Left ventricle myocardium inferior (tissue), 1 donor: Measurements from ENCODE around the gene IGSF11. TPM values are rescaled to one million over a fixed set of nuclear protein-coding genes. Genes with fewer than 3 reads are reported as not detected.
"Not testable (repeated sequence)": the region's sequence is repeated elsewhere in the genome, so short reads cannot be mapped to it uniquely, and the experiment has no call there.

Experiments
- DNase-seq: peaks from one replicate; pipeline ENCODE4 v3.0.0-alpha.2; 2020
- H3K27ac ChIP-seq: fragments of 200-600 bp; replicated peaks from 2 replicates; pipeline ENCODE4 v1.8.0; 2021
- H3K27me3 ChIP-seq: fragments of 200-600 bp; 2 replicates; pipeline ENCODE4 v1.8.0; 2021; ENCODE audit warnings: low read depth
- H3K36me3 ChIP-seq: fragments of 200-600 bp; 2 replicates; pipeline ENCODE4 v1.8.0; 2021
- H3K4me1 ChIP-seq: fragments of 200-600 bp; 2 replicates; pipeline ENCODE4 v1.8.0; 2021
- H3K4me3 ChIP-seq: fragments of 200-600 bp; 2 replicates; pipeline ENCODE4 v1.8.0; 2021; ENCODE audit warnings: mild to moderate bottlenecking, moderate library complexity
- H3K9me3 ChIP-seq: fragments of 200-600 bp; replicated peaks from 2 replicates; pipeline ENCODE4 v1.8.0; 2021
- CTCF ChIP-seq: fragments of 200-600 bp; IDR thresholded peaks from 2 replicates; pipeline ENCODE4 v1.8.0; 2021; ENCODE audit warnings: antibody characterized with exemption, mild to moderate bottlenecking, borderline replicate concordance
- intact Hi-C: fragments of 100-400 bp; cut with micrococcal nuclease; formaldehyde crosslinking; loops from one replicate; pipeline ENCODE4 v1.11.0; 2022
- long read RNA-seq: library from polyadenylated mRNA; unstranded; transcript quantifications from one replicate; pipeline ENCODE4 v2.0.0, GENCODE V29; 2021
- total RNA-seq: library from RNA; stranded (reverse); fragmentation: NEBNext Ultra II Directional; extraction: Animal tissue kit (Norgen Biotek cat#: 25700); gene quantifications from one replicate; pipeline ENCODE4 v1.2.1, GENCODE V29; 2021
- donor health status: DM: no; HTN: yes; CAD: no; lungs with severe emphysema.

The IGSF11 gene
- 2.1 TPM for total RNA-seq
- long read RNA-seq, partial matches to known transcripts, result 1 of 1 reads
- long read RNA-seq, other reads (novel, unspliced or antisense), result 0 of 1 reads

GRCh38 chr3:119034256-119035013 is at the start of gene IGSF11:
TSS of gene IGSF11 (minus strand) at chr3:119034846. CDS start at chr3:119034582, 264 bp downstream.
- intact Hi-C loops, result loop anchor here (5.0 kb wide), 1 partner anchor 147 kb away; no protein-coding TSS in a partner anchor
- no peaks in the 10 kb centered on the region for H3K36me3 ChIP-seq
- H3K4me1 ChIP-seq, result peaks cover 15% of the 10 kb centered on the region
- H3K9me3 ChIP-seq, result no peaks in the 10 kb centered on the region
- H3K27ac ChIP-seq, result peak within 1 kb of the TSS; percentile 65
- TF ChIP-seq CTCF, result peak; percentile 79
- peaks cover 66% of the 10 kb centered on the region for H3K27me3 ChIP-seq
- peak; percentile 53 for DNase-seq
- peak within 1 kb of the TSS; percentile 74 for H3K4me3 ChIP-seq

- Histone ChIP-seq H3K9me3 (peaks cover 20% of the 10 kb centered on the region), H3K4me1 (no peaks in the 10 kb centered on the region), H3K27me3 (peaks cover 6% of the 10 kb centered on the region), H3K4me3 (no peak overlapping the region), H3K27ac (no peak overlapping the region), H3K36me3 (no peaks in the 10 kb centered on the region)
- intact Hi-C loops, result no loop called here
- no peak for TF ChIP-seq CTCF
- no peak for DNase-seq
These were observed 45.7 kb upstream of the IGSF11 start for GRCh38 chr3:119080364-119080763.

- intact Hi-C loops, result no loop called here
- Histone ChIP-seq H3K36me3 (no peaks in the 10 kb centered on the region), H3K27me3 (no peaks in the 10 kb centered on the region), H3K4me3 (no peak overlapping the region), H3K4me1 (no peaks in the 10 kb centered on the region), H3K9me3 (peaks cover 17% of the 10 kb centered on the region), H3K27ac (no peak overlapping the region)
- TF ChIP-seq CTCF, result no peak
- DNase-seq, result no peak
These were observed 38.8 kb upstream of the IGSF11 start for GRCh38 chr3:119073258-119074001.

- H3K9me3 ChIP-seq, intact Hi-C loops, H3K27ac ChIP-seq, H3K36me3 ChIP-seq, H3K4me3 ChIP-seq, H3K4me1 ChIP-seq, DNase-seq, H3K27me3 ChIP-seq: not testable (repeated sequence)
These were observed 37.8 kb upstream of the IGSF11 start for GRCh38 chr3:119072451-119072850.

- DNase-seq, result no peak
- no peak overlapping the region for H3K4me3 ChIP-seq
- H3K4me1 ChIP-seq, result no peaks in the 10 kb centered on the region
- H3K9me3 ChIP-seq, result no peaks in the 10 kb centered on the region
- TF ChIP-seq CTCF, result no peak
- H3K27me3 ChIP-seq, result no peaks in the 10 kb centered on the region
- H3K27ac ChIP-seq, result no peak overlapping the region
- intact Hi-C loops, result no loop called here
- H3K36me3 ChIP-seq, result no peaks in the 10 kb centered on the region
These were observed 35.1 kb upstream of the IGSF11 start for GRCh38 chr3:119069725-119070124.

GRCh38 chr3:119063471-119063870 is 28.8 kb upstream of the IGSF11 start:
- no peaks in the 10 kb centered on the region for H3K36me3 ChIP-seq
- no peak for TF ChIP-seq CTCF
- H3K27me3 ChIP-seq, result no peaks in the 10 kb centered on the region
- no peaks in the 10 kb centered on the region for H3K4me1 ChIP-seq
- no peak overlapping the region for H3K27ac ChIP-seq
- no peak for DNase-seq
- intact Hi-C loops, result no loop called here
- H3K4me3 ChIP-seq, result no peak overlapping the region
- H3K9me3 ChIP-seq, result no peaks in the 10 kb centered on the region
